ENCODE measurements around the gene BEST3.

- TF ChIP-seq CTCF (IDR thresholded peaks at IDR 0.05), result no peak
- TF ChIP-seq POLR2A (IDR thresholded peaks at IDR 0.05), result no peak
These were observed 9.5 kb upstream of the BEST3 start for GRCh38 chr12:69708649-69709048.
